Lower leg skin (tissue), 4 donors: ENCODE results near the gene CABYR. TPM values are rescaled to one million over a fixed set of nuclear protein-coding genes. Genes with fewer than 3 reads are reported as not detected.
A peak's percentile ranks its signal among the peaks of the same experiment; 100 is the strongest.
"Not testable (repeated sequence)": the region's sequence is repeated elsewhere in the genome, so short reads cannot be mapped to it uniquely, and the experiment has no call there.

Experiments used
- DNase-seq, 2 donors: peaks; one replicate each; pipeline ENCODE4 v3.0.0-alpha.2; 2019; ENCODE audit warnings: low spot score in 2 of 2
- H3K4me3 ChIP-seq: fragments of 200-600 bp; sonication (generic); 2 replicates; pipeline ENCODE4 v1.5.1; 2017; ENCODE audit warnings: mild to moderate bottlenecking, low read depth; ENCODE audit not compliant: poor library complexity, severe bottlenecking
- POLR2A ChIP-seq, 2 donors: fragments of 450-650 bp; IDR thresholded peaks; one replicate each; pipeline ENCODE4 v1.6.1; 2016 to 2017; ENCODE audit warnings: antibody characterized with exemption in 2 of 2, mild to moderate bottlenecking in 1 of 2, moderate library complexity in 1 of 2
- WGBS, 2 donors: methylation state at CpG; one replicate each; pipeline ENCODE4 v1.1.5; 2018; 5-methylcytosine and 5-hydroxymethylcytosine counted together
- intact Hi-C: fragments of 100-400 bp; cut with DNase I; formaldehyde crosslinking; loops from one replicate; pipeline ENCODE4 v1.15.0; 2023; ENCODE audit warnings: low total_unique reads
- total RNA-seq, 4 donors: library from RNA; depleted of rRNA; stranded (reverse); fragments of >200 nt; gene quantifications; one replicate each; pipeline ENCODE4 v1.1.0, GENCODE V29; 2016
- TF ChIP-seq, protein P1 (sequence below), 3 donors: fragments of 450-650 bp; IDR thresholded peaks; one replicate each; pipeline ENCODE4 v1.5.1; 2016; ENCODE audit warnings: antibody characterized with exemption in 3 of 3, mild to moderate bottlenecking in 3 of 3, moderate library complexity in 2 of 3

CABYR gene
- total RNA-seq, 4 donors from 2014 or later = 0.68 to 1.9 (median 0.93) TPM; not detected in 1

GRCh38 chr18:24136967-24137373 lies 1.9 kb upstream of the CABYR start:
- H3K4me3 ChIP-seq = no peak overlapping the region
- 65 to 70% methylated on average over 3 of the region's 3 CpGs for WGBS, 2 donors
- TF ChIP-seq POLR2A (IDR thresholded peaks at IDR 0.05) = no peak
- TF ChIP-seq, protein P1, sequence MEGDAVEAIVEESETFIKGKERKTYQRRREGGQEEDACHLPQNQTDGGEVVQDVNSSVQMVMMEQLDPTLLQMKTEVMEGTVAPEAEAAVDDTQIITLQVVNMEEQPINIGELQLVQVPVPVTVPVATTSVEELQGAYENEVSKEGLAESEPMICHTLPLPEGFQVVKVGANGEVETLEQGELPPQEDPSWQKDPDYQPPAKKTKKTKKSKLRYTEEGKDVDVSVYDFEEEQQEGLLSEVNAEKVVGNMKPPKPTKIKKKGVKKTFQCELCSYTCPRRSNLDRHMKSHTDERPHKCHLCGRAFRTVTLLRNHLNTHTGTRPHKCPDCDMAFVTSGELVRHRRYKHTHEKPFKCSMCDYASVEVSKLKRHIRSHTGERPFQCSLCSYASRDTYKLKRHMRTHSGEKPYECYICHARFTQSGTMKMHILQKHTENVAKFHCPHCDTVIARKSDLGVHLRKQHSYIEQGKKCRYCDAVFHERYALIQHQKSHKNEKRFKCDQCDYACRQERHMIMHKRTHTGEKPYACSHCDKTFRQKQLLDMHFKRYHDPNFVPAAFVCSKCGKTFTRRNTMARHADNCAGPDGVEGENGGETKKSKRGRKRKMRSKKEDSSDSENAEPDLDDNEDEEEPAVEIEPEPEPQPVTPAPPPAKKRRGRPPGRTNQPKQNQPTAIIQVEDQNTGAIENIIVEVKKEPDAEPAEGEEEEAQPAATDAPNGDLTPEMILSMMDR (IDR thresholded peaks at IDR 0.05) = no peak
- intact Hi-C loops = no loop called here
- no peak for DNase-seq

DNA sequence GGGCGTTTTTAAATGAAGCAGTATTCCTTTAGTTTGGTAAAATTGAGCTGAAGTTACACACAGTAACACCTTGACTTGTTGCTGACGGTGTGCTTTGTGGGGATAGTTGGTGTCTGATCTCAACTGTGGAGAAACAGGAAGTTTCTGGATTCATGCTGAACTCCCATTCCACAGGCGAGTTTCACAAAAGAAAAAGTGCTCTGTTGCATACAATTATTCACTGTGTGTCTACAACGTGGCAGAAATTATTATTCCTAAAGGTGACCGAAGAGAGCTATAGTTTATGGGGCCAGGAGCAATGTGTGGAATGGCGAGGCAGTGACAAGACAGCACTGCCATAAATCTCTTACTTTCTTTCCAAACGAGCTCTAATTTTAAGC lies 463 bp upstream of the CABYR start:
- intact Hi-C loops = no loop called here
- 20 to 21% methylated on average over 7 of the region's 7 CpGs for WGBS, 2 donors
- no peak for TF ChIP-seq POLR2A (IDR thresholded peaks at IDR 0.05)
- TF ChIP-seq, protein P1 (IDR thresholded peaks at IDR 0.05) = no peak
- peak overlapping the region; percentile 22 for H3K4me3 ChIP-seq
- no peak for DNase-seq

DNA sequence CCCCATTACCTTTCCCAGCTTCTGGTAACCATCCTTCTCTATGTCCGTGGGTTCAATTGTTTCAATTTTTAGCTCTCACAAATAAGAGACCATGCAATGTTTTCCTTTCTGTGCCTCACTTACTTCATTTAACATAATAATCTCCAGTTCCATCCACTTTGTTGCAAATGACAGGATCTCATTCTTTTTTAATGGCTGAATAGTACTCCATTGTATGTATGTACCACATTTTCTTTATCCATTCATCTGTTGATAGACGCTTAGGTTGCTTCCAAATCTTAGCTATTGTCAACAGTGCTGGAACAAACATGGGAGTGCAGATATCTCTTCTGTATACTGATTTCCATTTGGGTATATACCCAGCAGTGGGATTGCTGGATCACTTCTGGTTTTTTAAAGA lies 1.8 kb downstream of the CABYR start:
- intact Hi-C loops = no loop called here
- DNase-seq = no peak
- WGBS, 2 donors = 96 to 98% methylated on average over 2 of the region's 2 CpGs
- no peak overlapping the region for H3K4me3 ChIP-seq
- TF ChIP-seq, protein P1 (IDR thresholded peaks at IDR 0.05) = no peak
- TF ChIP-seq POLR2A (IDR thresholded peaks at IDR 0.05) = no peak

DNA sequence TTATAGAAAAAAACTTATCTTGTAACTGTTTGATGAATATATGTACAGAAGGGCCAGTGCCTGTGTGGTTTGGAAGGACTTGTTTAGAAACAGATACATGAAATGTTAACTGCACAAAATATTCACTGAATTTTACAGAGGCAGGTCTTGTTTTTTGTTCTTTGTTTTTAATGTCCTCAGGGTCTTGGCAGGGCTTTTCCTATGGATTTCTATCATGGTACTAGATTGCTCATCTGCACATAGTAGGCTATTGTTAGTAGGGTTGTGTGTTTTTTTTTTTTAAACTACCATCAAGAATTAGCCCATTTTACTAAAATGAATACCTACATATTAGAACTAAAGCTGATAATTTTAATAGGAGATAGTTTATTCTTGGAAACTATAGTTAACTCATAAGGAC lies 3.5 kb downstream of the CABYR start:
- no peak overlapping the region for H3K4me3 ChIP-seq
- no peak for TF ChIP-seq POLR2A (IDR thresholded peaks at IDR 0.05)
- TF ChIP-seq, protein P1 (IDR thresholded peaks at IDR 0.05) = no peak
- intact Hi-C loops = no loop called here
- no peak for DNase-seq

DNA sequence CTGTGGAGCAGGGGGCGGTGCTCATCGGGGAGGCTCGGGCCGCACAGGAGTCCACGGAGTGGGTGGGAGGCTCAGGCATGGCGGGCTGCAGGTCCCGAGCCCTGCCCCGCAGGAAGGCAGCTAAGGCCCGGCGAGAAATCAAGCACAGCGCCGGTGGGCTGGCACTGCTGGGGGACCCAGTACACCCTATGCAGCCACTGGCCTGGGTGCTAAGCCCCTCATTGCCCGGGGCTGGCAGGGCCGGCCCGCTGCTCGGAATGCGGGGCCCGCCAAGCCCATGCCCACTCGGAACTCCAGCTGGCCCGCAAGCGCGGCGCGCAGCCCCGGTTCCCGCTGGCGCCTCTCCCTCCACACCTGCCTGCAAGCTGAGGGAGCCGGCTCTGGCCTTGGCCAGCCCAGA lies 10.7 kb downstream of the CABYR start:
- DNase-seq, H3K4me3 ChIP-seq, intact Hi-C loops: not testable (repeated sequence)
- WGBS, 2 donors = 86 to 98% methylated on average over 11 to 28 of the region's 28 CpGs

- intact Hi-C loops = no loop called here
- TF ChIP-seq, protein P1 (IDR thresholded peaks at IDR 0.05) = no peak
- TF ChIP-seq POLR2A (IDR thresholded peaks at IDR 0.05) = no peak
- DNase-seq = no peak
- H3K4me3 ChIP-seq = no peak overlapping the region
- WGBS, 2 donors = 89 to 93% methylated on average over 3 of the region's 3 CpGs
Observed at GRCh38 chr18:24153397-24153796, 14.5 kb downstream of the CABYR start.
